WERI-Rb-1 (cell line): ENCODE measurements around the gene SH2D3A.

Source experiments
- DNase-seq: peaks from one replicate; pipeline ENCODE4 v3.0.0-alpha.2; 2020
- H3K27ac ChIP-seq: fragments of 250-450 bp; sonication (Bioruptor Pico); 2 replicates; pipeline ENCODE4 v1.5.1; 2020; ENCODE audit warnings: mild to moderate bottlenecking, moderate library complexity
- H3K27me3 ChIP-seq: fragments of 250-450 bp; sonication (Bioruptor Pico); 2 replicates; pipeline ENCODE4 v1.5.1; 2021; ENCODE audit warnings: mild to moderate bottlenecking, low read depth, moderate library complexity; ENCODE audit not compliant: insufficient read depth, severe bottlenecking
- H3K36me3 ChIP-seq: fragments of 250-450 bp; sonication (Bioruptor Pico); 2 replicates; pipeline ENCODE4 v1.5.1; 2020; ENCODE audit warnings: mild to moderate bottlenecking, moderate library complexity
- H3K4me3 ChIP-seq: 2 replicates; pipeline ENCODE4 v1.5.1; 2011; ENCODE audit warnings: low read depth, mild to moderate bottlenecking, control low read depth, low read length
- H3K9me3 ChIP-seq: fragments of 250-450 bp; sonication (Bioruptor Pico); 2 replicates; pipeline ENCODE4 v1.5.1; 2021; ENCODE audit warnings: mild to moderate bottlenecking, moderate library complexity; ENCODE audit not compliant: severe bottlenecking
- TF ChIP-seq, protein P1 (sequence below): IDR thresholded peaks from 2 replicates; pipeline ENCODE4 v1.5.1; 2011; ENCODE audit warnings: low read depth, mild to moderate bottlenecking, control low read depth, inconsistent platforms, low read length

The SH2D3A gene

DNA sequence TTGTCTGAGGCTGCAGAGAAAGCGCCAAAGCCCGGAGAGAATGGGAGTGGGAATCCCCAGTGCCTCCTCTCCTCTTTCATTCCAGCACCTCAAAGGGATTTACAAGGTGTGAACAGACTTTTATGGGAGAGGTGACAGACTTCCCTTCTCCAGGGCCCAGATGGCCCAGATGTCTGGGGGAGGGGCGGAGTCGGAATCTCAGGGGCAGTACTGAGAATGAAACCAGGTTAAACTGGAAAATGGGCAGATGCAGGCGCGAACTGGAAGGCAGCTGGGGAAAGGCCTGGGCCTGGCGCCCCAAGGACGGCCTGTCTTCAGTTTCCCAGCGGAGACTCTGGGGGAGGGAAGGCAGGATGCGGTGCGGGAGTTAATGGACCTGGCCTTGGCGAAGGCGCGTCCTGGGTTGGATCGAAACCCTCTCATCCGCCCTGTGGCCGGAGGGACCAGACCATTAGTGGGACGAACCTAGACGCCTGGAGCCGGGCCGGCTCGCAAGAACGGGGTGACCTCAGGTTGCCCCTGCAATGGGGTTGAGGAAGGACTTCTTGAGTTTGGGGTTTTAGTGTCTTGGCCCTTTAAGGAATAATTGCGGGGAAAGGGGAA, 28.3 kb downstream of the SH2D3A start:
- no peaks in the 10 kb centered on the region for H3K27me3 ChIP-seq
- peak overlapping the region; percentile 89 for H3K27ac ChIP-seq
- H3K9me3 ChIP-seq, result no peaks in the 10 kb centered on the region
- peak overlapping the region; percentile 75 for H3K4me3 ChIP-seq
- peaks cover 14% of the 10 kb centered on the region for H3K36me3 ChIP-seq
- DNase-seq, result peak; percentile 87
- TF ChIP-seq, protein P1, sequence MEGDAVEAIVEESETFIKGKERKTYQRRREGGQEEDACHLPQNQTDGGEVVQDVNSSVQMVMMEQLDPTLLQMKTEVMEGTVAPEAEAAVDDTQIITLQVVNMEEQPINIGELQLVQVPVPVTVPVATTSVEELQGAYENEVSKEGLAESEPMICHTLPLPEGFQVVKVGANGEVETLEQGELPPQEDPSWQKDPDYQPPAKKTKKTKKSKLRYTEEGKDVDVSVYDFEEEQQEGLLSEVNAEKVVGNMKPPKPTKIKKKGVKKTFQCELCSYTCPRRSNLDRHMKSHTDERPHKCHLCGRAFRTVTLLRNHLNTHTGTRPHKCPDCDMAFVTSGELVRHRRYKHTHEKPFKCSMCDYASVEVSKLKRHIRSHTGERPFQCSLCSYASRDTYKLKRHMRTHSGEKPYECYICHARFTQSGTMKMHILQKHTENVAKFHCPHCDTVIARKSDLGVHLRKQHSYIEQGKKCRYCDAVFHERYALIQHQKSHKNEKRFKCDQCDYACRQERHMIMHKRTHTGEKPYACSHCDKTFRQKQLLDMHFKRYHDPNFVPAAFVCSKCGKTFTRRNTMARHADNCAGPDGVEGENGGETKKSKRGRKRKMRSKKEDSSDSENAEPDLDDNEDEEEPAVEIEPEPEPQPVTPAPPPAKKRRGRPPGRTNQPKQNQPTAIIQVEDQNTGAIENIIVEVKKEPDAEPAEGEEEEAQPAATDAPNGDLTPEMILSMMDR, result no peak

DNA sequence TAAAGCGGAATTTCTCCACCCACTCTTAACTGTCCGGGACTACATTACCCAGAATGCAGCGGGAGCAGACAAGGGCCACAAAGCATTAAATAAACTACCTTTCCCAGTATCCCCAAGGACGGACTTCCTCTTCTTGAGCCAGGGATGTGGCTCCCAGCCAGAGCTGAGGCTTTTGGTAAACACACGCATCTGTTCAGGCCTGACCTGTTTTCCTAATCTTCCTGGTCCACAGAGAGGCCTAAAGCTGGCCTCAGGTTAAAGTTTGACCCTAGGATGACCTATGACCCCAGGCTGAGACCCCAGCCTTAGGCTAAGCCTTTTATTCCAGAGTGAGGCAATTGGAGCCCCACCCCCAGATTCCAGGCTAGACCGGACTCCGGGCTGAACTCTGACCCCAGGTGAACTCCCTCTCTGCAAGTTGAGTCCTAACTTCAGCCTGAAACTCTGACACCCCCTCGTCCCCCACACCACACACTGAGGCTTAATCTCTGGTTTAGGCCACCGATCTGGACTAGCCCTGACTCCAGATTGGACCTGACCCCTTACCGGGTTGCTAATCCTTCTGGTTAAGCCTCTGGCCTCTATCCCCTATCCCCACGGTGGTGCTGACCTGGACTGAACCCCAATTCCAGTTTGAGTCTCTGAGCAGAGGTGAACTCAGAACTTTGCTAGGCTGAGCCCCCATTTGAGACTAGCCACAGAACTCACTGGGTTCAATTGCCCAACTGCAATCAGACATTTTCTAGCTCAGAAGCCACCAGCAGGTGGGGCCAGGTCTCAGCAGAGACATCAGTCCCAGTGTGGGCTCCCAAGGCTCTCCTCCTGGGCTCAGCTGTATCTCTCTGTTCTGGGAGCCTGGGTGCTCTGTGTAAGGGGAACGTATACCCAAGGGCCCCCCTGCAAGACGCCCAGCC, 29.1 kb downstream of the SH2D3A start:
- no peaks in the 10 kb centered on the region for H3K9me3 ChIP-seq
- peaks cover 9% of the 10 kb centered on the region for H3K36me3 ChIP-seq
- DNase-seq, result peak; percentile 83
- peak overlapping the region; percentile 89 for H3K27ac ChIP-seq
- H3K27me3 ChIP-seq, result no peaks in the 10 kb centered on the region
- H3K4me3 ChIP-seq, result peak overlapping the region; percentile 75
- TF ChIP-seq, protein P1, result peak; percentile 75

DNA sequence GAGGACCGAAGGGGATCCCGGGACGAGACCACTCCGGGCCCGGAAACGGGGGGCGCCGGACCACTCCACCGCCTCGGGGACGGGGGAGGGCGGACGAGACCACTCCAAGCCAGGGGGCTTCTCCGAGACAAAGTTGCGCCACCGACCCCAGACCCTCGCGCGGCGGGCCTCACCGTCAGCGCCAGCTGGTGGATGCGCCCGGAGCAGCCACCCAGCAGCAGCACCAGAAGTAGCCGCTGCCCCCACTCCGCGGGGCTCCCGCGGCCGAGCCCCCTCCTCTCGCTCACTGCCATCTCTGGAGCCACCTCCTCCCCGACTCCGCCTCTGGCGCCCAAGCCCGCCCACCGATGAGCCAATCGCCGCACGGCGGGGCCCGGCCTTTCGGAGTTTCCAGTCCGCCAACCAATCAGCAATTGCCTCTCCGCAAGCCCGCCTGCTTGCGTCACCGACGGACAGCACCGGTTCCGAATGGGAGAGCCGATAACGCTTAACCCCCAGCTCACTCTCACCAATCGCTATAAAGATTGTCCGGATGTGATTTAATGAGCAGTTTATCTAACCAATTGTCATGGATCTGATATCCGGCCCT, 29.9 kb downstream of the SH2D3A start, which contains the start of gene GPR108:
TSS of gene GPR108 (minus strand) at position 297 of the 589 bp plus-strand sequence. CDS start at position 293, 4 bp downstream.
- TF ChIP-seq, protein P1, result no peak

DNA sequence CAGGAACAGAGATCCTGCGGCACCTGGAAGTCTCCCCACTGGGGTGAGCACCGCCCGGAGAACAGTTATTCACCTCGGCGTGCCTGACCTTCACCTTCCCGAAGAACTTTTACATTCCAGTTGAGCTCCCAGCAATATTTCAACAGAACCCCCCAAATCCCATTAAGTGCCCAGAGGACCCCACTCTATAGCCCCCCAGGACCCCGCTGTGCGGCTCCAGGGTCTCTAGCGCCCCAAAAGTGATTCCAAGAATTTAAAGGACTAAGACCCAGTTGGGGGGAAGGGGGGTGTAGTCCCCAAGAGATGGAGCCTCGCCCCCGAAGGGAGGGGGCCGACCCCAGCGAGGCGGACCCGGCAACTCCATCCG, 30.3 kb downstream of the SH2D3A start:
- peak overlapping the region; percentile 100 for H3K27ac ChIP-seq
- TF ChIP-seq, protein P1, result no peak
- no peaks in the 10 kb centered on the region for H3K9me3 ChIP-seq
- no peaks in the 10 kb centered on the region for H3K27me3 ChIP-seq
- peak overlapping the region; percentile 95 for H3K4me3 ChIP-seq
- peaks cover 4% of the 10 kb centered on the region; the same call in 1 of the 2 replicates for H3K36me3 ChIP-seq
- DNase-seq, result no peak

More for the DNA sequence above, 29.9 kb downstream of the SH2D3A start, which contains the start of gene GPR108:
- peak within 1 kb of the TSS; percentile 95 for H3K4me3 ChIP-seq
- peak within 1 kb of the TSS; percentile 100 for H3K27ac ChIP-seq
- no peaks in the 10 kb centered on the region for H3K27me3 ChIP-seq
- peak; percentile 99 for DNase-seq
- peaks cover 4% of the 10 kb centered on the region; the same call in 1 of the 2 replicates for H3K36me3 ChIP-seq
- no peaks in the 10 kb centered on the region for H3K9me3 ChIP-seq

DNA sequence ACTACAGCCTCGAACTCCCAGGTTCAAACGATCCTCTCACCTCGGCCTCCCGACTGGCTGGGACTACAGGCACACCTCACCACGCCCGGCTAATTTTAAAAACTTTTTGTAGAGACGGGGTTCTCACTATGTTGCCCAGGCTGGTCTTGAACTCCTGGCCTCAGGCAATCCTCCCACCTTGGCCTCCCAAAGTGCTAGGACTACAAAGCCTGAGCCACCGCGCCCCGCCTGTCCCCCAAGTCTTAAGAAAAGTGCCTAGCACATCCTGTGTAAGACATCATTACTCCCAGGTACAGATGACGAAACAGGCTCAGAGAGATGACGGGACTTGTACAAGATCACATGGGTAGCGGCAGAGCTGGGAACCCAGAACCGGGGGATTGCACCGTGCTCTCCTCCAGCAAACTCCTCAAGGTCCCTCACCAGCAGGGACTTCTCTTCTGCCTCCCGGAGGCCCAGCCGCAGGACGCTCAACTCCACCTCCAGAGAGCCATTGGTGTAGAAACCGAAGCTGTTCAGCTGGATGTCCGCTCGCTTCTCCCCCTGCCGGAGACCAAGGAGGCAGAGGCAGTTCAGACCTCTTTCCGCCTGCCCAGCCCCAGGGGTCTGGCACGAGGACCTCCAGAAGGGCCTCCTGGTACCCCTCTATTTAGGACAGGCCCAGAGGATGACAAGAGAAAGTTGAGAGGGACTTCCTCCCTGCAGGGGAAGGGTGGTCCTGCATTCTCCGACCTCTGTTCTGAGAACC, 30.9 kb downstream of the SH2D3A start:
- no peaks in the 10 kb centered on the region for H3K27me3 ChIP-seq
- H3K9me3 ChIP-seq, result no peaks in the 10 kb centered on the region
- peak overlapping the region; percentile 95 for H3K4me3 ChIP-seq
- no peaks in the 10 kb centered on the region; the same call in 1 of the 2 replicates for H3K36me3 ChIP-seq
- TF ChIP-seq, protein P1, result peak; percentile 64
- H3K27ac ChIP-seq, result peak overlapping the region; percentile 100
- DNase-seq, result peak; percentile 79
